Smooth muscle cell (in vitro differentiated cells): ENCODE results near the gene MXI1. TPM values are rescaled to one million over a fixed set of nuclear protein-coding genes. Genes with fewer than 3 reads are reported as not detected.

ENCODE experiments used
- DNase-seq: peaks from one replicate; lab custom pipeline; 2025; ENCODE audit not compliant: unreplicated experiment; lab: John Stamatoyannopoulos, UW
- H2AFZ ChIP-seq: fragments of 200-600 bp; sonication (generic); 2 replicates; pipeline ENCODE4 v1.6.0; 2016; ENCODE audit warnings: antibody characterized with exemption, low read depth, mild to moderate bottlenecking
- H3F3A ChIP-seq: fragments of 200-600 bp; sonication (generic); 2 replicates; pipeline ENCODE4 v1.6.0; 2017; ENCODE audit warnings: antibody characterized with exemption, low read depth
- H3K27ac ChIP-seq: fragments of 200-600 bp; sonication (generic); 2 replicates; pipeline ENCODE4 v1.5.1; 2016; ENCODE audit warnings: low read depth, mild to moderate bottlenecking
- H3K27me3 ChIP-seq: fragments of 200-600 bp; sonication (generic); 2 replicates; pipeline ENCODE4 v1.6.1; 2016; ENCODE audit warnings: low read depth, mild to moderate bottlenecking
- H3K36me3 ChIP-seq: fragments of 200-600 bp; sonication (generic); 2 replicates; pipeline ENCODE4 v1.5.1; 2016; ENCODE audit warnings: low read depth
- H3K4me1 ChIP-seq: fragments of 200-600 bp; sonication (generic); 2 replicates; pipeline ENCODE4 v1.5.1; 2016; ENCODE audit warnings: low read depth
- H3K4me2 ChIP-seq: fragments of 200-600 bp; sonication (generic); 2 replicates; pipeline ENCODE4 v1.6.0; 2016; ENCODE audit warnings: mild to moderate bottlenecking
- H3K4me3 ChIP-seq: fragments of 200-600 bp; sonication (generic); 2 replicates; pipeline ENCODE4 v1.5.1; 2016; ENCODE audit warnings: mild to moderate bottlenecking
- H3K79me2 ChIP-seq: fragments of 200-600 bp; sonication (generic); 2 replicates; pipeline ENCODE4 v1.6.0; 2016; ENCODE audit warnings: low read depth, mild to moderate bottlenecking
- H3K9ac ChIP-seq: fragments of 200-600 bp; sonication (generic); 2 replicates; pipeline ENCODE4 v1.6.0; 2016; ENCODE audit warnings: low read depth
- H3K9me3 ChIP-seq: fragments of 200-600 bp; sonication (generic); replicated peaks from 2 replicates; pipeline ENCODE4 v1.5.1; 2016; ENCODE audit warnings: low read depth
- H4K20me1 ChIP-seq: fragments of 200-600 bp; sonication (generic); 2 replicates; pipeline ENCODE4 v1.6.0; 2016; ENCODE audit warnings: low read depth
- WGBS: methylation state at CpG from one replicate; pipeline ENCODE4 v1.1.7; 2016; ENCODE audit warnings: low lambda C conversion rate; 5-methylcytosine and 5-hydroxymethylcytosine counted together
- polyA plus RNA-seq: library from polyadenylated mRNA; unstranded; fragments of >200 nt; fragmentation: Nextera tagmentation; extraction: Ambion mirVana; gene quantifications from 2 replicates; pipeline ENCODE4 v1.2.1, GENCODE V29; 2016
- total RNA-seq: library from RNA; depleted of rRNA; stranded (reverse); fragments of >200 nt; gene quantifications from 2 replicates; pipeline ENCODE4 v1.2.3, GENCODE V29; 2014
- TF ChIP-seq, protein P1 (sequence below): fragments of 200-600 bp; sonication (generic); IDR thresholded peaks from 2 replicates; pipeline ENCODE4 v1.5.1; 2017; ENCODE audit warnings: borderline replicate concordance, mild to moderate bottlenecking, antibody characterized with exemption; ENCODE audit not compliant: insufficient read depth, poor library complexity, severe bottlenecking

The MXI1 gene
- total and polyA plus RNA-seq, 2 experiments from 2014 or later = 35.9 to 52.3 TPM

DNA sequence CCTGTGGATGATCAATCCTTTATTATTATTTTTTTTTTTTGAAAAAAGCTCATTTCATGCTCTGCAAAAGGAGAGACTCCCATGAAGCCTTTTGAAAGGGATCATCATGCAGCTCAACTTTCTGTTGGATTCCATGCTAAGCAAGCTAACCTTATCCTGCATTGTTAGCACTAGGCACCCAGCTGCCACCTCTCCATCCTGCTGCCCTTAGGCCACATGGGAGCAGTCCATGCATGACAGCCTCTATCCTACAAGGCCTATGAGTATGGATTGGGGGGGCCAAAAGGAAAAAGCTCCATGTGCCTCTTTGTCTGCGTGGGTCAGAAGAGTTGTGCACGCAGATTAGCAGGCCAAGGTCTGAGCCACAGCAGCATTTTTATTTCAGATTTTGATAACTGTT, 78.1 kb downstream of the MXI1 start:
- Histone ChIP-seq H3K9me3 (no peaks in the 10 kb centered on the region), H3K4me1 (no peaks in the 10 kb centered on the region), H2AFZ (no peak overlapping the region), H3K9ac (no peak overlapping the region), H4K20me1 (peaks cover 13% of the 10 kb centered on the region), H3K27ac (no peak overlapping the region), H3K4me2 (no peak overlapping the region), H3F3A (no peaks in the 10 kb centered on the region), H3K27me3 (no peaks in the 10 kb centered on the region), H3K4me3 (no peak overlapping the region), H3K36me3 (no peaks in the 10 kb centered on the region), H3K79me2 (no peaks in the 10 kb centered on the region)
- TF ChIP-seq, protein P1, sequence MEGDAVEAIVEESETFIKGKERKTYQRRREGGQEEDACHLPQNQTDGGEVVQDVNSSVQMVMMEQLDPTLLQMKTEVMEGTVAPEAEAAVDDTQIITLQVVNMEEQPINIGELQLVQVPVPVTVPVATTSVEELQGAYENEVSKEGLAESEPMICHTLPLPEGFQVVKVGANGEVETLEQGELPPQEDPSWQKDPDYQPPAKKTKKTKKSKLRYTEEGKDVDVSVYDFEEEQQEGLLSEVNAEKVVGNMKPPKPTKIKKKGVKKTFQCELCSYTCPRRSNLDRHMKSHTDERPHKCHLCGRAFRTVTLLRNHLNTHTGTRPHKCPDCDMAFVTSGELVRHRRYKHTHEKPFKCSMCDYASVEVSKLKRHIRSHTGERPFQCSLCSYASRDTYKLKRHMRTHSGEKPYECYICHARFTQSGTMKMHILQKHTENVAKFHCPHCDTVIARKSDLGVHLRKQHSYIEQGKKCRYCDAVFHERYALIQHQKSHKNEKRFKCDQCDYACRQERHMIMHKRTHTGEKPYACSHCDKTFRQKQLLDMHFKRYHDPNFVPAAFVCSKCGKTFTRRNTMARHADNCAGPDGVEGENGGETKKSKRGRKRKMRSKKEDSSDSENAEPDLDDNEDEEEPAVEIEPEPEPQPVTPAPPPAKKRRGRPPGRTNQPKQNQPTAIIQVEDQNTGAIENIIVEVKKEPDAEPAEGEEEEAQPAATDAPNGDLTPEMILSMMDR = no peak
- DNase-seq = no peak
- WGBS = 97% methylated on average over 2 of the region's 2 CpGs

DNA sequence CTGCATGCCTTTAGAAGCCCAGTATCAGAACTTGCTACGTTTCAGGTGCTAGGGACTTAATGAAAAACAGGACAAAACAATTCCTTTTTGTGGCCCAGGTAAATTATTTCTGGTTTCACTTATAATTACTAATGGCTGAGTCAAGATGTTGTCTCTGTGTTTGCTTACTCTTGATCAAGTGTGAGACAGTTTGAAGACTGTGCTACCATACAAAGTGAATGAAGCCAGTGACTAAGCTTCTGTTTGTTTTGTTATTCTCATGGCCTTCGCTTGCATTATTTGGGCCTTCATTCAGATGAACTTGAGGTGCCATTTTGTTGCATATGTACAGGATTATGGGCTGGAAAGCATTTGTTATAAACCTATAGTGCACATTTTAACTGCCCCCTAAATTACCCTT, 79.4 kb downstream of the MXI1 start:
- H3K4me1 ChIP-seq = no peaks in the 10 kb centered on the region
- TF ChIP-seq, protein P1 = no peak
- no peak overlapping the region for H3K4me2 ChIP-seq
- H3F3A ChIP-seq = peaks cover 7% of the 10 kb centered on the region
- no peaks in the 10 kb centered on the region for H3K9me3 ChIP-seq
- 85% methylated on average over 2 of the region's 2 CpGs for WGBS
- peak overlapping the region; percentile 30 for H3K27ac ChIP-seq
- H3K27me3 ChIP-seq = no peaks in the 10 kb centered on the region
- H3K4me3 ChIP-seq = no peak overlapping the region
- no peaks in the 10 kb centered on the region for H3K36me3 ChIP-seq
- H3K9ac ChIP-seq = no peak overlapping the region
- H2AFZ ChIP-seq = no peak overlapping the region
- DNase-seq = no peak
- H4K20me1 ChIP-seq = peaks cover 21% of the 10 kb centered on the region
- H3K79me2 ChIP-seq = no peaks in the 10 kb centered on the region

DNA sequence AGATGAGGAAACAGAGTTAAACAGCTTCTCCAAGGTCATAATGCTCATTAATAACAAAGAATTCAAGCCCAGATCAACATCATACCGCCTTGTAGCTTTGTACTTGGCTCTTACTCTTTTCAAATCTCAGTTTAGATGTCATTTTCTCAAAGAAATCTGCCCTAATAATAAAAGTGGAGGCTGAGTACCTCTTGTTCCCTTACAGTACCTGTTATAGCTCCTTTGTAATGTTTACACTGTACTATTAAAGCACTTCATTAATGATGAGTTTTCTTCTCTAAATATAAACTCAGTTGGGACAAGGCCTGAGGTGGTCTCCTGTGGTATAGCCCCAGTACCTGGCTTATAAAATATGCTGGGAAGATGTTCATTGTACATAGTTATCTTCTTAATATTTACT, 89.6 kb downstream of the MXI1 start:
- no peak overlapping the region for H3K4me2 ChIP-seq
- H3K27ac ChIP-seq = no peak overlapping the region
- peaks cover 84% of the 10 kb centered on the region for H4K20me1 ChIP-seq
- WGBS = 92% methylated on average over 1 of the region's 1 CpG
- no peak for DNase-seq
- H3K27me3 ChIP-seq = no peaks in the 10 kb centered on the region
- no peak overlapping the region for H3K9ac ChIP-seq
- TF ChIP-seq, protein P1 = no peak
- peaks cover 3% of the 10 kb centered on the region for H3K4me1 ChIP-seq
- H3K4me3 ChIP-seq = no peak overlapping the region
- H3K79me2 ChIP-seq = peaks cover 38% of the 10 kb centered on the region
- H2AFZ ChIP-seq = no peak overlapping the region
- H3K9me3 ChIP-seq = peaks cover 7% of the 10 kb centered on the region
- peaks cover 63% of the 10 kb centered on the region for H3K36me3 ChIP-seq
- peaks cover 9% of the 10 kb centered on the region for H3F3A ChIP-seq

DNA sequence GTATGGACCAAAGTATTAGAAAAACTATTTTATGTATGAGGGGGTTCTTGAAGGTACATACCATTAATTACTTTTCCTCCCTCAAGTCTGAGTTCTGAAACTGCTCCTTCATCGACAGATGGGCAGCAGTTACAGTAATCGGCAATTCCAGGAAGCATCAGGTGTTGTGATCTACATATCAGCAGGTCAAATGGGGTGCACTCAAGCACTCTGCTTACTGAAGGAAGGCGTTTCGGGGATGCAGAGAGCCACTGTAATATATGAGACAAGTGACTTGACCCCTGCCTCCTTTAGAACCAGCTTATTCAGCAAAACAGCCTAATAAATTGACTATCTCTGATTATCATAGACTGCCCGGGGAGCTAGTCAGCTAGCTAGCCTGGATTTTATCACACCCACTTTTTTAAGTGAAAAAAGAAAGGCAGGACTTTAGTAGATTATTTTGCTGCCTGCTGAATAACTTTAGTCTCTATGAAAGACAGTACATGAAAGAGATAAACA, 93.1 kb downstream of the MXI1 start:
- Histone ChIP-seq H3K4me1 (peaks cover 14% of the 10 kb centered on the region), H2AFZ (no peak overlapping the region), H3K36me3 (peaks cover 39% of the 10 kb centered on the region), H3F3A (peaks cover 4% of the 10 kb centered on the region), H4K20me1 (peaks cover 86% of the 10 kb centered on the region), H3K79me2 (peaks cover 65% of the 10 kb centered on the region), H3K9ac (no peak overlapping the region), H3K9me3 (no peaks in the 10 kb centered on the region), H3K27ac (peak overlapping the region; percentile 32), H3K4me3 (no peak overlapping the region), H3K4me2 (no peak overlapping the region), H3K27me3 (no peaks in the 10 kb centered on the region)
- WGBS = 69% methylated on average over 5 of the region's 5 CpGs
- TF ChIP-seq, protein P1 = no peak
- no peak for DNase-seq
